Measurements from ENCODE around the gene CUEDC1. TPM values are rescaled to one million over a fixed set of nuclear protein-coding genes. Genes with fewer than 3 reads are reported as not detected.
A peak's percentile ranks its signal among the peaks of the same experiment; 100 is the strongest.

The CUEDC1 gene
- total RNA-seq, 1 experiment from 2014 or later: 61.4 TPM

GRCh38 chr17:57919918-57920317 lies 35.3 kb downstream of the CUEDC1 start:
- Histone ChIP-seq H3K27me3 (ENCODE audit: insufficient read depth, low read depth) (no peaks in the 10 kb centered on the region), H3K4me3 (no peak overlapping the region), H3F3A (ENCODE audit: insufficient read depth, low read depth) (peaks cover 39% of the 10 kb centered on the region; the same call in 1 of the 2 replicates), H3K4me1 (replicated peaks; ENCODE audit: insufficient read depth) (peaks cover 40% of the 10 kb centered on the region), H3K9me2 (ENCODE audit: insufficient read depth) (no peaks in the 10 kb centered on the region), H4K20me1 (ENCODE audit: insufficient read depth) (0 out of 2 replicates have a peak, but pooled peaks cover 3% of the 10 kb centered on the region), H3K79me2 (ENCODE audit: low read depth) (peaks cover 7% of the 10 kb centered on the region; the same call in 1 of the 2 replicates), H3K27ac (no peak overlapping the region), H3K36me3 (ENCODE audit: low read depth) (no peaks in the 10 kb centered on the region), H3K9me3 (ENCODE audit: insufficient read depth, low read depth) (no peaks in the 10 kb centered on the region), H2AFZ (no peak overlapping the region), H3K4me2 (no peak overlapping the region)
- BruUV-seq (replicated peaks): no TSS peak
- CTCF ChIA-PET: interaction anchor here (0.7 kb wide), 1 partner anchor 59 kb away, joined by 3 read pairs; no protein-coding TSS in a partner anchor
- POLR2A ChIA-PET (ENCODE audit: unreplicated experiment): no interaction called here
- intact Hi-C loops (cut with micrococcal nuclease; ENCODE audit: unreplicated experiment): loop anchor here (2.0 kb wide), 1 partner anchor 29 kb away; no protein-coding TSS in a partner anchor
- no peak for DNase-seq
- no peak for TF ChIP-seq CTCF (conservative IDR thresholded peaks at IDR 0.05)

GRCh38 chr17:57918017-57918895 lies 37.0 kb downstream of the CUEDC1 start:
- intact Hi-C loops (cut with micrococcal nuclease; ENCODE audit: unreplicated experiment): loop anchor here (1.0 to 2.0 kb wide), 2 partner anchors 15 to 31 kb away; no protein-coding TSS in a partner anchor
- Histone ChIP-seq H3K79me2 (ENCODE audit: low read depth) (peaks cover 7% of the 10 kb centered on the region; the same call in 1 of the 2 replicates), H4K20me1 (ENCODE audit: insufficient read depth) (0 out of 2 replicates have a peak, but pooled peaks cover 3% of the 10 kb centered on the region), H3K36me3 (ENCODE audit: low read depth) (no peaks in the 10 kb centered on the region), H3F3A (ENCODE audit: insufficient read depth, low read depth) (peaks cover 39% of the 10 kb centered on the region; the same call in 1 of the 2 replicates), H3K27me3 (ENCODE audit: insufficient read depth, low read depth) (no peaks in the 10 kb centered on the region), H3K4me2 (peak overlapping the region; percentile 52), H2AFZ (no peak overlapping the region), H3K4me1 (replicated peaks; ENCODE audit: insufficient read depth) (peaks cover 51% of the 10 kb centered on the region), H3K4me3 (no peak overlapping the region), H3K9me2 (ENCODE audit: insufficient read depth) (no peaks in the 10 kb centered on the region), H3K9me3 (ENCODE audit: insufficient read depth, low read depth) (no peaks in the 10 kb centered on the region), H3K27ac (peak overlapping the region; percentile 2)
- ChIA-PET CTCF (interaction anchor here (1.0 kb wide), 1 partner anchor 25 kb away, joined by 3 read pairs; no protein-coding TSS in a partner anchor), POLR2A (ENCODE audit: unreplicated experiment) (interaction anchor here (0.6 kb wide), 1 partner anchor 713 kb away, joined by 3 read pairs; no protein-coding TSS in a partner anchor)
- TF ChIP-seq CTCF (conservative IDR thresholded peaks at IDR 0.05) (no peak), EZH2 (IDR thresholded peaks at IDR 0.05; ENCODE audit: low read depth) (no peak)
- DNase-seq: peak in 1 of 2 experiments; percentile 84
- no TSS peak for BruUV-seq (replicated peaks)

GRCh38 chr17:57916925-57917858 lies 38.0 kb downstream of the CUEDC1 start:
- no peaks in the 10 kb centered on the region for H3K36me3 ChIP-seq (ENCODE audit: low read depth)
- ChIA-PET POLR2A (ENCODE audit: unreplicated experiment) (no interaction called here), CTCF (interaction anchor here (1.0 kb wide), 1 partner anchor 26 kb away, joined by 3 read pairs; no protein-coding TSS in a partner anchor)
- H3K9me2 ChIP-seq (ENCODE audit: insufficient read depth): no peaks in the 10 kb centered on the region
- no peak overlapping the region for H3K4me3 ChIP-seq
- H3K4me2 ChIP-seq: no peak overlapping the region
- no peak for DNase-seq
- peaks cover 34% of the 10 kb centered on the region; the same call in 1 of the 2 replicates for H3F3A ChIP-seq (ENCODE audit: insufficient read depth, low read depth)
- H4K20me1 ChIP-seq (ENCODE audit: insufficient read depth): 0 out of 2 replicates have a peak, but pooled peaks cover 3% of the 10 kb centered on the region
- no peaks in the 10 kb centered on the region for H3K27me3 ChIP-seq (ENCODE audit: insufficient read depth, low read depth)
- intact Hi-C loops (cut with micrococcal nuclease; ENCODE audit: unreplicated experiment): no loop called here
- H3K79me2 ChIP-seq (ENCODE audit: low read depth): peaks cover 7% of the 10 kb centered on the region; the same call in 1 of the 2 replicates
- no TSS peak for BruUV-seq (replicated peaks)
- H2AFZ ChIP-seq: no peak overlapping the region
- H3K27ac ChIP-seq: no peak overlapping the region
- peaks cover 53% of the 10 kb centered on the region for H3K4me1 ChIP-seq (replicated peaks; ENCODE audit: insufficient read depth)
- no peaks in the 10 kb centered on the region for H3K9me3 ChIP-seq (ENCODE audit: insufficient read depth, low read depth)
- TF ChIP-seq EZH2 (IDR thresholded peaks at IDR 0.05; ENCODE audit: low read depth): no peak

Measured in PC-9 (cell line).